ENCODE data around the gene ACTL10. TPM values are rescaled to one million over a fixed set of nuclear protein-coding genes. Genes with fewer than 3 reads are reported as not detected.

Gene ACTL10
- total and polyA plus RNA-seq, 2 experiments from 2014 or later = 0.71 to 1.9 TPM

DNA sequence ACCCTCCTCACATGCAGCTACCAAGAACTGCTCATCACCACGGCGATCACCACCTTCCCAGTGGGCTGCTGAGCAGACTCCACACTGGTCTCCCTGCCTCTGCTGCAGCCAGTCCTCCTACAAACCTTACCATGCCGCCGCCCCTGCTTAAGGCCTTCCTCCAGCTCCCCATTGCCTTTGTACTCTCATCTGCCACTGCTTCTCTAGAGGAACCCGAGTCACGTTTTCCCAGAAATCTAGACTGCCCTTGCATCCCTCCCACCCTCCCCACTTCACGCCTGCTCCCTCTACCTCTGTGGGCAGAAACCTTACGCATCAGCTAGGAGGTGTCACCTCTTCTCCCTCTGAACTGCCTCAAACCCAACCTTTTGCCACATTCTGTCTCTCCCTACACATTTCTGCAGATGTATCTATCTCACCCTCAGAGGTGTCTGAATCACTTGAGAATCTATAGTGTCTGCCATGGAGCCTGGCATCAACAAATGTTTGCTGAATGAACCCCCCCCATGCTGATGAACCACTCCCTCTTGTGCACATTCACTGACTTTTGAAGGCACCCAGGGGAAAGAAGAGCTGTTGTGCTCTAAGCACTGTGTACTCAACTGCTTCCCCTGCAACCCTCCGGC, 15.1 kb downstream of the ACTL10 start:
- DNase-seq (ENCODE audit: low spot score) (no peak), ATAC-seq (no peak)
- H3K79me2 ChIP-seq (replicated peaks; ENCODE audit: insufficient read depth) = peaks cover 39% of the 10 kb centered on the region
- peaks cover 4% of the 10 kb centered on the region; the same call in 1 of the 2 replicates for H3K36me3 ChIP-seq (ENCODE audit: insufficient read depth)
- Mint-ChIP-seq H3K9me3 (no peaks in the 10 kb centered on the region; the same call in 2 of the 3 replicates), H3K36me3 (ENCODE audit: low read depth) (peaks cover 29% of the 10 kb centered on the region), H3K4me1 (peaks cover 20% of the 10 kb centered on the region), H3K27ac (0 out of 2 replicates have a peak overlapping the region, but pooled peaks have one; percentile 27), H3K4me3 (no peak overlapping the region), H3K27me3 (ENCODE audit: insufficient read depth, low read depth, poor library complexity) (peaks cover 10% of the 10 kb centered on the region)
- no peak overlapping the region for H3K4me2 ChIP-seq
- H3K27me3 ChIP-seq (ENCODE audit: insufficient read depth) = no peaks in the 10 kb centered on the region
- no peak overlapping the region for H3K27ac ChIP-seq (ENCODE audit: low read depth)
- TF ChIP-seq, protein P1, sequence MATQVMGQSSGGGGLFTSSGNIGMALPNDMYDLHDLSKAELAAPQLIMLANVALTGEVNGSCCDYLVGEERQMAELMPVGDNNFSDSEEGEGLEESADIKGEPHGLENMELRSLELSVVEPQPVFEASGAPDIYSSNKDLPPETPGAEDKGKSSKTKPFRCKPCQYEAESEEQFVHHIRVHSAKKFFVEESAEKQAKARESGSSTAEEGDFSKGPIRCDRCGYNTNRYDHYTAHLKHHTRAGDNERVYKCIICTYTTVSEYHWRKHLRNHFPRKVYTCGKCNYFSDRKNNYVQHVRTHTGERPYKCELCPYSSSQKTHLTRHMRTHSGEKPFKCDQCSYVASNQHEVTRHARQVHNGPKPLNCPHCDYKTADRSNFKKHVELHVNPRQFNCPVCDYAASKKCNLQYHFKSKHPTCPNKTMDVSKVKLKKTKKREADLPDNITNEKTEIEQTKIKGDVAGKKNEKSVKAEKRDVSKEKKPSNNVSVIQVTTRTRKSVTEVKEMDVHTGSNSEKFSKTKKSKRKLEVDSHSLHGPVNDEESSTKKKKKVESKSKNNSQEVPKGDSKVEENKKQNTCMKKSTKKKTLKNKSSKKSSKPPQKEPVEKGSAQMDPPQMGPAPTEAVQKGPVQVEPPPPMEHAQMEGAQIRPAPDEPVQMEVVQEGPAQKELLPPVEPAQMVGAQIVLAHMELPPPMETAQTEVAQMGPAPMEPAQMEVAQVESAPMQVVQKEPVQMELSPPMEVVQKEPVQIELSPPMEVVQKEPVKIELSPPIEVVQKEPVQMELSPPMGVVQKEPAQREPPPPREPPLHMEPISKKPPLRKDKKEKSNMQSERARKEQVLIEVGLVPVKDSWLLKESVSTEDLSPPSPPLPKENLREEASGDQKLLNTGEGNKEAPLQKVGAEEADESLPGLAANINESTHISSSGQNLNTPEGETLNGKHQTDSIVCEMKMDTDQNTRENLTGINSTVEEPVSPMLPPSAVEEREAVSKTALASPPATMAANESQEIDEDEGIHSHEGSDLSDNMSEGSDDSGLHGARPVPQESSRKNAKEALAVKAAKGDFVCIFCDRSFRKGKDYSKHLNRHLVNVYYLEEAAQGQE (IDR thresholded peaks at IDR 0.05; ENCODE audit: unreplicated experiment) = no peak
- TF ChIP-seq EZH2 (IDR thresholded peaks at IDR 0.05; ENCODE audit: low read depth, unreplicated experiment) (no peak), CTCF (conservative IDR thresholded peaks at IDR 0.05; ENCODE audit: low read depth in 2 of 2) (no peak), NANOG (IDR thresholded peaks at IDR 0.05; ENCODE audit: borderline replicate concordance) (no peak)
- TF ChIP-seq, protein P2, sequence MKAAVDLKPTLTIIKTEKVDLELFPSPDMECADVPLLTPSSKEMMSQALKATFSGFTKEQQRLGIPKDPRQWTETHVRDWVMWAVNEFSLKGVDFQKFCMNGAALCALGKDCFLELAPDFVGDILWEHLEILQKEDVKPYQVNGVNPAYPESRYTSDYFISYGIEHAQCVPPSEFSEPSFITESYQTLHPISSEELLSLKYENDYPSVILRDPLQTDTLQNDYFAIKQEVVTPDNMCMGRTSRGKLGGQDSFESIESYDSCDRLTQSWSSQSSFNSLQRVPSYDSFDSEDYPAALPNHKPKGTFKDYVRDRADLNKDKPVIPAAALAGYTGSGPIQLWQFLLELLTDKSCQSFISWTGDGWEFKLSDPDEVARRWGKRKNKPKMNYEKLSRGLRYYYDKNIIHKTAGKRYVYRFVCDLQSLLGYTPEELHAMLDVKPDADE (IDR thresholded peaks at IDR 0.05) = no peak
- 0 out of 2 replicates have a peak, but pooled peaks cover 5% of the 10 kb centered on the region for H3F3A ChIP-seq (replicated peaks; ENCODE audit: low read depth)
- no peak overlapping the region for H2AFZ ChIP-seq
- H4K20me1 ChIP-seq (replicated peaks; ENCODE audit: insufficient read depth) = peaks cover 31% of the 10 kb centered on the region; the same call in 1 of the 2 replicates
- H3K9me2 ChIP-seq (ENCODE audit: insufficient read depth) = no peaks in the 10 kb centered on the region
- no peak overlapping the region for H3K4me3 ChIP-seq
- H3K4me1 ChIP-seq (ENCODE audit: insufficient read depth) = peaks cover 8% of the 10 kb centered on the region; the same call in 1 of the 2 replicates

Measured in GM23338 (cell line).